ENCODE results near the gene OBI1. TPM values are rescaled to one million over a fixed set of nuclear protein-coding genes. Genes with fewer than 3 reads are reported as not detected.

OBI1 gene
- total RNA-seq, 1 experiment from 2014 or later: 7.9 TPM

- ChIA-PET CTCF (no interaction called here), POLR2A (ENCODE audit: unreplicated experiment) (no interaction called here)
- intact Hi-C loops (cut with micrococcal nuclease): no loop called here
- Histone ChIP-seq H3K36me3 (ENCODE audit: low read depth, low read length) (no peaks in the 10 kb centered on the region), H3K4me2 (ENCODE audit: low read length) (no peak overlapping the region), H3K79me2 (ENCODE audit: low read length) (no peaks in the 10 kb centered on the region), H3K4me3 (ENCODE audit: low read length) (no peak overlapping the region), H3K27ac (ENCODE audit: low read length) (no peak overlapping the region), H3K27me3 (ENCODE audit: low read length) (peaks cover 43% of the 10 kb centered on the region), H4K20me1 (ENCODE audit: low read length) (no peaks in the 10 kb centered on the region), H3K9me2 (replicated peaks; ENCODE audit: low read length) (no peaks in the 10 kb centered on the region), H3K9ac (ENCODE audit: low read length) (no peak overlapping the region), H2AFZ (ENCODE audit: low read length) (no peak overlapping the region), H3K4me1 (ENCODE audit: insufficient read depth, low read length) (no peaks in the 10 kb centered on the region), H3K9me3 (ENCODE audit: low read length) (no peaks in the 10 kb centered on the region), H3F3A (ENCODE audit: low read length, unreplicated experiment) (no peaks in the 10 kb centered on the region)
- no peak for ATAC-seq
- TF ChIP-seq EZH2 (IDR thresholded peaks at IDR 0.05; ENCODE audit: low read length, unreplicated experiment) (no peak), EZH2phosphoT487 (IDR thresholded peaks at IDR 0.05; ENCODE audit: borderline replicate concordance, low read length) (no peak), CTCF (conservative IDR thresholded peaks at IDR 0.05; ENCODE audit: low read depth, low read length) (no peak)
- no peak for DNase-seq
- BruUV-seq (replicated peaks): no TSS peak
Measured at GRCh38 chr13:78601124-78601873, 57.7 kb downstream of the OBI1 start.

GRCh38 chr13:78600280-78600883, 58.6 kb downstream of the OBI1 start:
- Histone ChIP-seq H3K36me3 (ENCODE audit: low read depth, low read length) (no peaks in the 10 kb centered on the region), H3F3A (ENCODE audit: low read length, unreplicated experiment) (no peaks in the 10 kb centered on the region), H3K9me3 (ENCODE audit: low read length) (no peaks in the 10 kb centered on the region), H3K9me2 (replicated peaks; ENCODE audit: low read length) (no peaks in the 10 kb centered on the region), H2AFZ (ENCODE audit: low read length) (no peak overlapping the region), H3K4me3 (ENCODE audit: low read length) (no peak overlapping the region), H3K4me2 (ENCODE audit: low read length) (no peak overlapping the region), H3K79me2 (ENCODE audit: low read length) (no peaks in the 10 kb centered on the region), H3K27me3 (ENCODE audit: low read length) (peaks cover 50% of the 10 kb centered on the region), H4K20me1 (ENCODE audit: low read length) (no peaks in the 10 kb centered on the region), H3K4me1 (ENCODE audit: insufficient read depth, low read length) (no peaks in the 10 kb centered on the region), H3K27ac (ENCODE audit: low read length) (no peak overlapping the region), H3K9ac (ENCODE audit: low read length) (no peak overlapping the region)
- no peak for DNase-seq
- no peak for ATAC-seq
- CTCF ChIA-PET: no interaction called here
- POLR2A ChIA-PET (ENCODE audit: unreplicated experiment): no interaction called here
- TF ChIP-seq CTCF (conservative IDR thresholded peaks at IDR 0.05; ENCODE audit: low read depth, low read length) (no peak), EZH2phosphoT487 (IDR thresholded peaks at IDR 0.05; ENCODE audit: borderline replicate concordance, low read length) (no peak), EZH2 (IDR thresholded peaks at IDR 0.05; ENCODE audit: low read length, unreplicated experiment) (no peak)
- no TSS peak for BruUV-seq (replicated peaks)
- intact Hi-C loops (cut with micrococcal nuclease): no loop called here

All from PC-3 (cell line).